HepG2 (cell line): ENCODE data around the gene OTUD1. TPM values are rescaled to one million over a fixed set of nuclear protein-coding genes. Genes with fewer than 3 reads are reported as not detected.

ENCODE experiments used
- FOXA3 ChIP-seq: IDR thresholded peaks from 2 replicates; pipeline ENCODE4 v1.6.1; 2016; ENCODE audit warnings: missing genetic modification reagents, missing compliant biosample characterization
- HNRNPK ChIP-seq: fragments of 200-400 bp; formaldehyde crosslinking; IDR thresholded peaks from 2 replicates; pipeline ENCODE4 v1.6.1; 2018; ENCODE audit warnings: low read length, low read depth, moderate library complexity, mild to moderate bottlenecking; ENCODE audit not compliant: poor library complexity, severe bottlenecking
- MTERF4 ChIP-seq: sonication (generic); formaldehyde crosslinking; IDR thresholded peaks from 2 replicates; pipeline ENCODE4 v1.8.0; 2023; ENCODE audit warnings: mild to moderate bottlenecking, missing genetic modification reagents
- MZF1 ChIP-seq: sonication (generic); formaldehyde crosslinking; IDR thresholded peaks from 2 replicates; pipeline ENCODE4 v1.8.1; 2023; ENCODE audit warnings: mild to moderate bottlenecking, missing genetic modification reagents, borderline replicate concordance
- SRSF9 ChIP-seq: fragments of 200-400 bp; formaldehyde crosslinking; IDR thresholded peaks from 2 replicates; pipeline ENCODE4 v1.6.1; 2018; ENCODE audit warnings: borderline replicate concordance, mild to moderate bottlenecking, low read depth, low read length; ENCODE audit not compliant: insufficient read depth, poor library complexity, severe bottlenecking
- TRAFD1 ChIP-seq: sonication (generic); formaldehyde crosslinking; IDR thresholded peaks from 2 replicates; pipeline ENCODE4 v1.5.1; 2020; ENCODE audit warnings: missing genetic modification reagents, mild to moderate bottlenecking, borderline replicate concordance
- polyA plus RNA-seq, 8 experiments: library from polyadenylated mRNA; depleted of rRNA in 3 of 8; stranded (reverse) in 7 of 8; unstranded in 1 of 8; fragments of >200 nt; fragmentation: Illumina TruSeq in 4 of 8; extraction: Trizol in 4 of 8; gene quantifications; 2 replicates each; pipeline versions ENCODE4 v1.2.1 to v1.2.3, GENCODE V29; 2011 to 2016; ENCODE audit warnings: low read depth in 4 of 8, missing spikeins in 1 of 8, mixed read lengths in 1 of 8; ENCODE audit not compliant: insufficient read depth in 1 of 8
- total RNA-seq, 5 experiments: library from RNA; depleted of rRNA; stranded (reverse); fragments of >200 nt; fragmentation: Illumina TruSeq; extraction: Trizol; gene quantifications; 2 replicates each; pipeline ENCODE4 v1.2.3, GENCODE V29; 2016; ENCODE audit warnings: low read depth in 1 of 5
- TF ChIP-seq, protein P1 (sequence below): sonication (generic); formaldehyde crosslinking; IDR thresholded peaks from 2 replicates; pipeline ENCODE4 v1.5.1; 2020; ENCODE audit warnings: missing genetic modification reagents, mild to moderate bottlenecking, borderline replicate concordance

Gene OTUD1
- total and polyA plus RNA-seq, 2 of the 13 experiments (the other 11 are each of a cell fraction or from before 2014, with no cell fraction given) = 1.2 to 1.4 TPM

DNA sequence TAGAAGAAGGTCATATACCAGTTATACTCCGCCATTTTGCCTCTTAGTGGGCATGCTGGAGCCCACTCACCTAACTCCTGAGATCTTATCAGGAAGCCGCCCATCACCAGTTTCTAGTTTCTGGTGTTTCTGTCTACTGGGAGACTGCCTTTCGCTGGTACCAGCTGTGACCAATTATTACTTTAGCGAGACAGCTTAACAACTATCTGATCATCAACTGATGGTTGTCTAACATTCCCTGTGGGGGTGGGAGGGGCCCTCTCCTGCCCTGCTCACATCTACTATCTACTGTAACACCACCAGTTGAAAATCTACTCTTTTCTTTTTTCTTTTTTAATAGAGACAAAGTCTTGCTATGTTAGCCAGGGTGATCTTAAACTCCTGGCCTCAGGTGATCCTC is 48.1 kb upstream of the OTUD1 start (continued):
- no peak for TF ChIP-seq TRAFD1 (CRISPR knock-in tag)
- no peak for TF ChIP-seq SRSF9
- TF ChIP-seq MZF1 (CRISPR knock-in tag) = no peak
- TF ChIP-seq FOXA3 (CRISPR knock-in tag) = no peak
- TF ChIP-seq HNRNPK = no peak
- TF ChIP-seq, protein P1, sequence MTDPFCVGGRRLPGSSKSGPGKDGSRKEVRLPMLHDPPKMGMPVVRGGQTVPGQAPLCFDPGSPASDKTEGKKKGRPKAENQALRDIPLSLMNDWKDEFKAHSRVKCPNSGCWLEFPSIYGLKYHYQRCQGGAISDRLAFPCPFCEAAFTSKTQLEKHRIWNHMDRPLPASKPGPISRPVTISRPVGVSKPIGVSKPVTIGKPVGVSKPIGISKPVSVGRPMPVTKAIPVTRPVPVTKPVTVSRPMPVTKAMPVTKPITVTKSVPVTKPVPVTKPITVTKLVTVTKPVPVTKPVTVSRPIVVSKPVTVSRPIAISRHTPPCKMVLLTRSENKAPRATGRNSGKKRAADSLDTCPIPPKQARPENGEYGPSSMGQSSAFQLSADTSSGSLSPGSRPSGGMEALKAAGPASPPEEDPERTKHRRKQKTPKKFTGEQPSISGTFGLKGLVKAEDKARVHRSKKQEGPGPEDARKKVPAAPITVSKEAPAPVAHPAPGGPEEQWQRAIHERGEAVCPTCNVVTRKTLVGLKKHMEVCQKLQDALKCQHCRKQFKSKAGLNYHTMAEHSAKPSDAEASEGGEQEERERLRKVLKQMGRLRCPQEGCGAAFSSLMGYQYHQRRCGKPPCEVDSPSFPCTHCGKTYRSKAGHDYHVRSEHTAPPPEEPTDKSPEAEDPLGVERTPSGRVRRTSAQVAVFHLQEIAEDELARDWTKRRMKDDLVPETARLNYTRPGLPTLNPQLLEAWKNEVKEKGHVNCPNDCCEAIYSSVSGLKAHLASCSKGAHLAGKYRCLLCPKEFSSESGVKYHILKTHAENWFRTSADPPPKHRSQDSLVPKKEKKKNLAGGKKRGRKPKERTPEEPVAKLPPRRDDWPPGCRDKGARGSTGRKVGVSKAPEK (CRISPR knock-in tag) = no peak
- no peak for TF ChIP-seq MTERF4 (CRISPR knock-in tag)
